DND-41 (cell line): ENCODE results near the gene CELA2B.

ENCODE experiments used
- EZH2 ChIP-seq: IDR thresholded peaks from 3 replicates; pipeline ENCODE4 v1.6.1; 2012; ENCODE audit warnings: borderline replicate concordance, low read depth, mild to moderate bottlenecking, moderate library complexity, low read length, inconsistent platforms; ENCODE audit not compliant: severe bottlenecking
- TF ChIP-seq, protein P1 (sequence below): IDR thresholded peaks from 2 replicates; pipeline ENCODE4 v1.5.1; 2012; ENCODE audit warnings: borderline replicate concordance, low read length, moderate library complexity, mild to moderate bottlenecking; ENCODE audit not compliant: poor library complexity, severe bottlenecking; ENCODE audit errors: extremely low read depth

- TF ChIP-seq, protein P1, sequence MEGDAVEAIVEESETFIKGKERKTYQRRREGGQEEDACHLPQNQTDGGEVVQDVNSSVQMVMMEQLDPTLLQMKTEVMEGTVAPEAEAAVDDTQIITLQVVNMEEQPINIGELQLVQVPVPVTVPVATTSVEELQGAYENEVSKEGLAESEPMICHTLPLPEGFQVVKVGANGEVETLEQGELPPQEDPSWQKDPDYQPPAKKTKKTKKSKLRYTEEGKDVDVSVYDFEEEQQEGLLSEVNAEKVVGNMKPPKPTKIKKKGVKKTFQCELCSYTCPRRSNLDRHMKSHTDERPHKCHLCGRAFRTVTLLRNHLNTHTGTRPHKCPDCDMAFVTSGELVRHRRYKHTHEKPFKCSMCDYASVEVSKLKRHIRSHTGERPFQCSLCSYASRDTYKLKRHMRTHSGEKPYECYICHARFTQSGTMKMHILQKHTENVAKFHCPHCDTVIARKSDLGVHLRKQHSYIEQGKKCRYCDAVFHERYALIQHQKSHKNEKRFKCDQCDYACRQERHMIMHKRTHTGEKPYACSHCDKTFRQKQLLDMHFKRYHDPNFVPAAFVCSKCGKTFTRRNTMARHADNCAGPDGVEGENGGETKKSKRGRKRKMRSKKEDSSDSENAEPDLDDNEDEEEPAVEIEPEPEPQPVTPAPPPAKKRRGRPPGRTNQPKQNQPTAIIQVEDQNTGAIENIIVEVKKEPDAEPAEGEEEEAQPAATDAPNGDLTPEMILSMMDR, result no peak
- no peak for TF ChIP-seq EZH2
These were observed 15.2 kb upstream of the CELA2B start for GRCh38 chr1:15460708-15461095.
